GM06990 (cell line): Measurements from ENCODE around the gene HOMER1.

Experiments
- DNase-seq: peaks from one replicate; pipeline ENCODE4 v3.0.0-alpha.2; 2011; ENCODE audit not compliant: insufficient read length; ENCODE audit errors: extremely low read depth
- H3K27me3 ChIP-seq: replicated peaks from 2 replicates; pipeline ENCODE4 v1.6.0; 2011; ENCODE audit warnings: low read length; ENCODE audit not compliant: control insufficient read depth, insufficient read depth
- H3K36me3 ChIP-seq: 2 replicates; pipeline ENCODE4 v1.5.1; 2011; ENCODE audit warnings: low read length; ENCODE audit not compliant: control insufficient read depth, insufficient read depth
- H3K4me3 ChIP-seq: replicated peaks from 2 replicates; pipeline ENCODE4 v1.5.1; 2011; ENCODE audit warnings: low read depth, mild to moderate bottlenecking, control low read depth, low read length
- TF ChIP-seq, protein P1 (sequence below): IDR thresholded peaks from 2 replicates; pipeline ENCODE4 v1.5.1; 2011; ENCODE audit warnings: low read length, control low read depth, mild to moderate bottlenecking, inconsistent platforms; ENCODE audit not compliant: insufficient read depth, poor library complexity, severe bottlenecking

HOMER1 gene

DNA sequence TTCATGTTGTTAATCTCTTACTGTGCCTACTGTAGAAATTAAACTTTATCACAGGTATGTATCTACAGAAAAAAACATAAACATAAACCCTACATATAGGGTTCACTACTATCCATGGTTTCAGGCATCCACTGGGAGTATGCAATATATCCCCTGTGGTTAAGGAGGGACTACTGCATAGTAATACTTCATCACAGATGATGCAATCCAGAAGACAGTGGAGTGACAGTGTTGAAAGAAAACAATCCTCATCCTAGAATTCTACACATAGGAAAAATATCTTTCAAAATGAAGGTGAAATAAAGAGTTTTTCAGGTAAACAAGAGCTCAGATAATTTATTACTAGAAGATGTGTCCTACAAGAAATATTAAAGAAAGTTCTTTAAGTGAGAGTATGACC, 105.9 kb downstream of the HOMER1 start:
- Histone ChIP-seq H3K36me3 (no peaks in the 10 kb centered on the region), H3K27me3 (no peaks in the 10 kb centered on the region), H3K4me3 (no peak overlapping the region)
- TF ChIP-seq, protein P1, sequence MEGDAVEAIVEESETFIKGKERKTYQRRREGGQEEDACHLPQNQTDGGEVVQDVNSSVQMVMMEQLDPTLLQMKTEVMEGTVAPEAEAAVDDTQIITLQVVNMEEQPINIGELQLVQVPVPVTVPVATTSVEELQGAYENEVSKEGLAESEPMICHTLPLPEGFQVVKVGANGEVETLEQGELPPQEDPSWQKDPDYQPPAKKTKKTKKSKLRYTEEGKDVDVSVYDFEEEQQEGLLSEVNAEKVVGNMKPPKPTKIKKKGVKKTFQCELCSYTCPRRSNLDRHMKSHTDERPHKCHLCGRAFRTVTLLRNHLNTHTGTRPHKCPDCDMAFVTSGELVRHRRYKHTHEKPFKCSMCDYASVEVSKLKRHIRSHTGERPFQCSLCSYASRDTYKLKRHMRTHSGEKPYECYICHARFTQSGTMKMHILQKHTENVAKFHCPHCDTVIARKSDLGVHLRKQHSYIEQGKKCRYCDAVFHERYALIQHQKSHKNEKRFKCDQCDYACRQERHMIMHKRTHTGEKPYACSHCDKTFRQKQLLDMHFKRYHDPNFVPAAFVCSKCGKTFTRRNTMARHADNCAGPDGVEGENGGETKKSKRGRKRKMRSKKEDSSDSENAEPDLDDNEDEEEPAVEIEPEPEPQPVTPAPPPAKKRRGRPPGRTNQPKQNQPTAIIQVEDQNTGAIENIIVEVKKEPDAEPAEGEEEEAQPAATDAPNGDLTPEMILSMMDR: no peak
- no peak for DNase-seq

DNA sequence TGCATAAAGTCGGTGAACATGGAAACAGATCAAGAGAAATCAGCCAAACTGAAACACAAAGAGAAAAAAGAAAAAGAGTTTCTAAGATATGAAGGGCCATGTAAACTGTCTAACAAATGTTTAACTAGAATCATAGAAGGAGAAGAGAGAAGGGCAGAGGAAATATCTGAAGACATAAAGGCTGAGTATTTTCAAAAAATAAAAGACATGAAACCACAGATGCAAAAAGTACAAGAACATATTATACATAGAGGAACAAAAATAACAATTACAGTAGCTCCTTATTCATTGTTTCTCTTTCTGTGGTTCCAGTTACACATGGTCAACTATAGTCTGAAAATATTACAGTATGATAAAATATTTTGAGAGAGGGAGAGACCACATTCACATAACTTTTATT, 106.3 kb downstream of the HOMER1 start:
- Histone ChIP-seq H3K36me3 (no peaks in the 10 kb centered on the region), H3K4me3 (no peak overlapping the region), H3K27me3 (no peaks in the 10 kb centered on the region)
- TF ChIP-seq, protein P1: no peak
- DNase-seq: no peak

DNA sequence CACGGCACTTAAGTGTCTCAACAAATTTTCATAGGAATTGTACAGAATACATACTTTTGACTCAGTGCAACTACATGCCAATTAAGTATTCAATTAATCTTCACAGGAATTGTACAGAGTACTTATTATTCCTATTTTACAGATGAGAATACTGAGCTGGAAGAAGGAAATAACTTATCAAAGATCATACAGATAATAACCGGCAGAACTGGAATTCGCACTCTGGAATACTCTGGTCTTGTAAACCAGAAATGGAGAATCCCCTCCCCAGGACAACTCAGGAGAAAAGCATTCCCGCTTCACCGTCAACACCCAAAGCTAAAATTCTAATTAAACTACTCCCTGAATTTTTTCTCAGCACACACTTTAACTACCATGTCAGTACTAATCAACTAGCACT, 112.7 kb downstream of the HOMER1 start:
- TF ChIP-seq, protein P1: no peak
- no peak for DNase-seq
- no peaks in the 10 kb centered on the region for H3K27me3 ChIP-seq
- no peaks in the 10 kb centered on the region for H3K36me3 ChIP-seq
- H3K4me3 ChIP-seq: no peak overlapping the region

DNA sequence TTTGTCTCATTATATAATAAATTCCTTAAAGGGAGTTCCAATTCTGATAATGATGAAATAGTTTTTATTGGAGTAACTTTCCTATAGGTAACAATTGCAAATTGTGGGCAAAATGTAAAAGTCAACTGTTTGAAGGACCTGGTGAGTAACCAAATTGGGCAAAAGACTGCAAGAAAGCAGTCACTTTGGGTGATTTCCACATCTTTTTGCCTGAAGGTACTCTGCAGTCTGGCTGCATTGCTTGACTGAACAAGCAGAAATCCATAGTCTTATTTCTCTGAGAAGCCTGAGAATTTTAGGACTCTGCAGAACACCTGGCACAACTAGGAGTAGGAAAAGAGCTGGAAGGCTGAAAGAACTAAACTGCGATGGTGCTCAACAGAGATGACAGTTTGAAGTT, 114.9 kb downstream of the HOMER1 start:
- TF ChIP-seq, protein P1: no peak
- Histone ChIP-seq H3K4me3 (no peak overlapping the region), H3K27me3 (no peaks in the 10 kb centered on the region), H3K36me3 (no peaks in the 10 kb centered on the region)
- DNase-seq: no peak

DNA sequence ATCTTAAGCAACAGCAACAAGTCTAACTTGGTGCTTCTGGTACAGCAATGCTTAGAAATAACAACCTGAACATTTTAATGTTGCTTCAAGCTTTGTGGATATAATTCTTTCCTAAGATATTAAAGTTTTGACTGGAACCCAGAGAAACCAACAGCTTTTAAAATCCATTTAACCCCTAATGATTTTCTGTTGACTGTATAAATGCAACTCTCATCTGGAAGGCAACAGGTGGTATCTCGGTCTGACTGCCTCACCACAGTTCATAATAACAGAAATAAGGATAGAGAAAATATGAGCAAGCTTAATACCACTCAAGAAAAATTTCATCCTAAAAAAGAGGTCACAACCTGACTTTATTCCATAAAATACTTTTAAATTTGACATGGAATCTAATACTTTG, 116.9 kb downstream of the HOMER1 start:
- DNase-seq: no peak
- H3K4me3 ChIP-seq: no peak overlapping the region
- TF ChIP-seq, protein P1: no peak
- H3K27me3 ChIP-seq: no peaks in the 10 kb centered on the region
- no peaks in the 10 kb centered on the region for H3K36me3 ChIP-seq

DNA sequence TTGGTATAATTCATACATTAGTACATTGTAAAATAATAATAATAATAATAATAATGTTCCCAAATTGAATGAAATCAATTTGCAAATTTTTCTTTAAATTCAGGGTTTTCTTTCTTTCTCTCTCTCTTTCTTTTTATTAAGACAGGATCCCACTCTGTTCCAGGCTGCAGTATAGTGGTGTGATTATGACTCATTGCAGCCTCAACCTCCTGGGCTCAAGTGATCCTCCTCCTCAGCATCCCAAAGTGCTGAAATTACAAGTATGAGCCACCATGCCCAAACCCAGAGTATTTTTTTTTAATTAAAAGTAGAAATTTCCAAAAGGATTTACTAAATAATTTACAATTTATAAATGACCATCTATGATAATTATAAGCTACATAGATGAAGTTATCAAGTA, 117.7 kb downstream of the HOMER1 start:
- TF ChIP-seq, protein P1: no peak
- no peak for DNase-seq
- Histone ChIP-seq H3K36me3 (no peaks in the 10 kb centered on the region), H3K4me3 (no peak overlapping the region), H3K27me3 (no peaks in the 10 kb centered on the region)
